SK-N-SH (cell line): Measurements from ENCODE around the gene ABCC3. TPM values are rescaled to one million over a fixed set of nuclear protein-coding genes. Genes with fewer than 3 reads are reported as not detected.

Source experiments
- CTCF ChIA-PET: fragments of 300-600, 350-600 bp; formaldehyde crosslinking; extraction: SDS; loops from one replicate; lab custom pipeline; 2021; lab: Yijun Ruan, JAX
- POLR2A ChIA-PET: fragments of 350-600 bp; sonication (Branson Sonifier 250); formaldehyde crosslinking; extraction: SDS; loops from one replicate; lab custom pipeline; 2020; ENCODE audit warnings: antibody characterized with exemption, inconsistent platforms; lab: Yijun Ruan, JAX
- DNase-seq: peaks from one replicate; pipeline ENCODE4 v3.0.0; 2012
- H2AFZ ChIP-seq: fragments of 200-600 bp; sonication (generic); 2 replicates; pipeline ENCODE4 v1.8.1; 2016; ENCODE audit warnings: antibody characterized with exemption, mild to moderate bottlenecking, low read depth
- H3F3A ChIP-seq: fragments of 200-600 bp; sonication (generic); replicated peaks from 2 replicates; pipeline ENCODE3; 2016; ENCODE audit warnings: antibody characterized with exemption, mild to moderate bottlenecking; ENCODE audit not compliant: insufficient read depth
- H3K27ac ChIP-seq, 2 experiments: fragments of 200-500 bp in 1 of 2; fragments of 200-600 bp in 1 of 2; sonication (Bioruptor generic) in 1 of 2; sonication (generic), shearing (Covaris generic) in 1 of 2; 2 replicates each; pipeline versions ENCODE4 v1.5.1 to v1.6.1; 2014 to 2016; ENCODE audit warnings: low read depth in 2 of 2, inconsistent platforms in 1 of 2, low read length in 1 of 2, mild to moderate bottlenecking in 1 of 2, mixed read lengths in 1 of 2
- H3K27me3 ChIP-seq: fragments of 200-600 bp; sonication (generic), shearing (Covaris generic); 2 replicates; pipeline ENCODE4 v1.6.1; 2016; ENCODE audit warnings: mixed run types; ENCODE audit not compliant: insufficient read depth
- H3K36me3 ChIP-seq, 2 experiments: fragments of 200-500 bp in 1 of 2; fragments of 200-600 bp in 1 of 2; sonication (Bioruptor generic) in 1 of 2; sonication (generic) in 1 of 2; replicated peaks in 1 of 2; 2 replicates each; pipeline versions ENCODE3 to v1.5.1; 2014 to 2016; ENCODE audit warnings: low read length in 1 of 2, mild to moderate bottlenecking in 1 of 2; ENCODE audit not compliant: insufficient read depth in 2 of 2, control insufficient read depth in 1 of 2
- H3K4me1 ChIP-seq, 2 experiments: fragments of 200-500 bp in 1 of 2; fragments of 200-600 bp in 1 of 2; sonication (Bioruptor generic) in 1 of 2; sonication (generic), shearing (Covaris generic) in 1 of 2; 2 replicates each; pipeline versions ENCODE4 v1.5.1 to v1.6.1; 2014 to 2016; ENCODE audit warnings: low read depth in 1 of 2, low read length in 1 of 2, mixed run types in 1 of 2; ENCODE audit not compliant: insufficient read depth in 2 of 2, control insufficient read depth in 1 of 2
- H3K4me2 ChIP-seq: fragments of 200-600 bp; sonication (generic), shearing (Covaris generic); 2 replicates; pipeline ENCODE4 v1.6.1; 2017; ENCODE audit warnings: mixed run types
- H3K4me3 ChIP-seq, 2 experiments: fragments of 200-500 bp in 1 of 2; fragments of 200-600 bp in 1 of 2; sonication (Bioruptor generic) in 1 of 2; sonication (generic), shearing (Covaris generic) in 1 of 2; 2 replicates each; pipeline versions ENCODE4 v1.5.1 to v1.8.1; 2014 to 2016; ENCODE audit warnings: low read depth in 2 of 2, inconsistent platforms in 1 of 2, low read length in 1 of 2, mild to moderate bottlenecking in 1 of 2, mixed read lengths in 1 of 2, moderate library complexity in 1 of 2
- H3K79me2 ChIP-seq: fragments of 200-600 bp; sonication (generic); 2 replicates; pipeline ENCODE4 v1.8.1; 2017; ENCODE audit warnings: mild to moderate bottlenecking; ENCODE audit not compliant: insufficient read depth
- H3K9ac ChIP-seq: fragments of 200-600 bp; sonication (generic); 2 replicates; pipeline ENCODE4 v1.6.1; 2017; ENCODE audit warnings: mixed run types
- H3K9me2 ChIP-seq: fragments of 200-600 bp; sonication (generic); 2 replicates; pipeline ENCODE4 v1.6.1; 2017; ENCODE audit warnings: mixed run types
- H3K9me3 ChIP-seq: fragments of 200-600 bp; sonication (generic); 2 replicates; pipeline ENCODE4 v1.6.1; 2017; ENCODE audit warnings: mixed run types, mild to moderate bottlenecking, moderate library complexity
- H4K20me1 ChIP-seq: fragments of 200-600 bp; sonication (generic); 2 replicates; pipeline ENCODE4 v1.6.1; 2017; ENCODE audit warnings: mild to moderate bottlenecking, mixed run types; ENCODE audit not compliant: insufficient read depth
- CTCF ChIP-seq: fragments of 200-600 bp; sonication (generic); IDR thresholded peaks from 2 replicates; pipeline ENCODE4 v1.6.1; 2017; ENCODE audit warnings: antibody characterized with exemption, mild to moderate bottlenecking, moderate library complexity
- EZH2phosphoT487 ChIP-seq: fragments of 200-600 bp; sonication (generic); IDR thresholded peaks from 2 replicates; pipeline ENCODE4 v1.6.1; 2017; ENCODE audit warnings: low read depth, mixed run types, mild to moderate bottlenecking, antibody characterized with exemption, moderate library complexity, borderline replicate concordance
- FOSL2 ChIP-seq: IDR thresholded peaks from 2 replicates; pipeline ENCODE4 v1.4.0; 2012; ENCODE audit warnings: low read depth, mild to moderate bottlenecking, moderate library complexity, borderline replicate concordance
- FOXM1 ChIP-seq: IDR thresholded peaks from 2 replicates; pipeline ENCODE4 v1.4.0; 2012; ENCODE audit warnings: low read depth, mild to moderate bottlenecking
- GABPA ChIP-seq: IDR thresholded peaks from 2 replicates; pipeline ENCODE4 v1.4.0; 2012; ENCODE audit warnings: low read depth, mild to moderate bottlenecking
- MAX ChIP-seq: IDR thresholded peaks from 2 replicates; pipeline ENCODE4 v1.4.0; 2012; ENCODE audit warnings: low read depth
- PBX3 ChIP-seq: IDR thresholded peaks from 2 replicates; pipeline ENCODE4; 2012
- RAD21 ChIP-seq: IDR thresholded peaks from 2 replicates; pipeline ENCODE4 v1.6.1; 2012; ENCODE audit warnings: mild to moderate bottlenecking, low read length
- RCOR1 ChIP-seq: fragments of 150-350 bp; IDR thresholded peaks from 2 replicates; pipeline ENCODE4 v1.6.1; 2017; ENCODE audit warnings: antibody characterized with exemption, low read length
- RXRA ChIP-seq: IDR thresholded peaks from 2 replicates; pipeline ENCODE4 v1.4.0; 2012; ENCODE audit warnings: low read depth, mild to moderate bottlenecking, borderline replicate concordance
- TAF1 ChIP-seq: IDR thresholded peaks from 2 replicates; pipeline ENCODE4 v1.6.1; 2012; ENCODE audit warnings: low read depth, mild to moderate bottlenecking, low read length, moderate library complexity, borderline replicate concordance
- TCF12 ChIP-seq: IDR thresholded peaks from 2 replicates; pipeline ENCODE4 v1.4.0; 2012
- TEAD4 ChIP-seq: IDR thresholded peaks from 2 replicates; pipeline ENCODE4 v1.4.0; 2012; ENCODE audit warnings: mild to moderate bottlenecking, borderline replicate concordance; ENCODE audit not compliant: insufficient read depth
- USF1 ChIP-seq: IDR thresholded peaks from 2 replicates; pipeline ENCODE4 v1.4.0; 2012; ENCODE audit warnings: low read depth, borderline replicate concordance
- USF2 ChIP-seq: fragments of 150-350 bp; IDR thresholded peaks from 2 replicates; pipeline ENCODE4 v1.6.1; 2017; ENCODE audit warnings: antibody characterized with exemption, low read length, low read depth, borderline replicate concordance
- ZBTB33 ChIP-seq: IDR thresholded peaks from 2 replicates; pipeline ENCODE4 v1.4.0; 2012; ENCODE audit warnings: low read depth, borderline replicate concordance
- WGBS: methylation state at CpG from one replicate; pipeline ENCODE4 v1.1.6; 2017; ENCODE audit warnings: low lambda C conversion rate; 5-methylcytosine and 5-hydroxymethylcytosine counted together
- polyA plus RNA-seq, 3 experiments: library from polyadenylated mRNA; depleted of rRNA; stranded (reverse); fragments of >200 nt; gene quantifications; 2 replicates each; pipeline ENCODE4 v1.2.3, GENCODE V29; 2012

The ABCC3 gene
- polyA plus RNA-seq, 1 of the 3 experiments (the other 2 are of a cell fraction), result 185 TPM

- DNase-seq, result no peak
- CTCF ChIA-PET, result interaction anchor here (0.6 to 13.1 kb wide), 7 partner anchors 14 to 206 kb away, joined by 3 to 130 read pairs (median 5); no protein-coding TSS in a partner anchor
- Histone ChIP-seq H2AFZ (no peak overlapping the region), H3K9me3 (no peaks in the 10 kb centered on the region), H3K4me3 (no peak overlapping the region), H3K9me2 (no peaks in the 10 kb centered on the region), H3K4me1 (peaks cover 11 to 40% of the 10 kb centered on the region in 2 experiments), H3K79me2 (no peaks in the 10 kb centered on the region), H3K4me2 (no peak overlapping the region), H4K20me1 (no peaks in the 10 kb centered on the region), H3K27ac (no peak overlapping the region), H3F3A (peaks cover 27% of the 10 kb centered on the region), H3K27me3 (no peaks in the 10 kb centered on the region), H3K9ac (no peak overlapping the region), H3K36me3 (peaks cover 7 to 10% of the 10 kb centered on the region in 2 experiments)
- POLR2A ChIA-PET, result no interaction called here
- WGBS, result 98% methylated on average over 8 of the region's 8 CpGs
- no peak for TF ChIP-seq RAD21
- no peak for TF ChIP-seq PBX3
- TF ChIP-seq TCF12, result no peak
- TF ChIP-seq USF2, result no peak
- no peak for TF ChIP-seq USF1
- no peak for TF ChIP-seq FOXM1
- no peak for TF ChIP-seq MAX
- no peak for TF ChIP-seq RCOR1
- no peak for TF ChIP-seq GABPA
- TF ChIP-seq FOSL2, result no peak
- no peak for TF ChIP-seq TAF1
- no peak for TF ChIP-seq ZBTB33
- TF ChIP-seq EZH2phosphoT487, result no peak
- no peak for TF ChIP-seq TEAD4
- no peak for TF ChIP-seq CTCF
- TF ChIP-seq RXRA, result no peak
Observed at GRCh38 chr17:50666316-50666715, 31.6 kb downstream of the ABCC3 start.
